ENCODE data around the gene MCRS1. TPM values are rescaled to one million over a fixed set of nuclear protein-coding genes. Genes with fewer than 3 reads are reported as not detected.

MCRS1 gene
- total RNA-seq, 8 experiments from 2014 or later, result 30.4 to 72.3 (median 47.0) TPM

DNA sequence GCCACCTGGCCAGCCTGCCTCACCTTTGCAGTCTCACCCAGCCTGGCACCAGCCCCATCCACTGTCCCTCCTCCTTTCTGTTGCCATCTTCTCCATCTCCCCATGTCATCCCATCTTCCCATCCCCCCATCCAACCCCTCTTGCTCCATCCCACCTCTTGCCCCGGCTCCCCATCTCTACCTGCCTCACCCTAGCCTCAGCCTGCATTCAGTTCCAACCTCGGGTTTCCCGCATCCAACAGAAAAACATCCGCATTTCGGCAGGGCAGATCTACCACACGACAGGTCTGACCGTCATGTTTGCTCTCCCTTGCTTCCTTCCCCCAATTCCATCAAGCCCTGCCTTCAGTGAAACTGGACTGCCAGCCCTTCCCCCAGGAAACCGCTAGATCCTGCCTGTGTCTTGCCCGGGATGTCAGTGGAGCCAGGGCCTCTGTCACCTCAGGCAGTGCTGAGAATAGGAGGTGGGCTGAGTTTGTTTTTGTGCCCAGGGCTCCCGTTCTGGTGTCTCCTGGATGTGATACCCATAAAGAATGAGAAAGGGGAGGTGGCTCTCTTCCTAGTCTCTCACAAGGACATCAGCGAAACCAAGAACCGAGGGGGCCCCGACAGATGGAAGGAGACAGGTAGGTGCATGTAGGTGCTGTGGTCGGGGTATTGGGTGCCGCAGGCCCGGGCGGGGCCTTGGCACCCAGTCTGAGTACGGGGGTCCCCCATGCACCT, 26.6 kb downstream of the MCRS1 start:
- ATAC-seq (replicated peaks in 6 of 8), result no peak
- in situ Hi-C loops (cut with MboI; ENCODE audit: low pct_unique_long_range_greater_than_20kb in 2 of 9, low sequenced_read_pairs in 9 of 9, unreplicated experiment in 9 of 9), result loop anchor here in 2 of 9 experiments (25.0 kb wide), 1 partner anchor 179 kb away; the partner anchor contains the start of gene SPATS2 (in 2 of the 2)
- no peak overlapping the region for H3K27ac ChIP-seq
- no peak overlapping the region for H3K4me3 ChIP-seq
- 20 to 100% (median 73%) methylated on average over 1 to 7 of the region's 18 CpGs; no CpG with 5 or more reads in 5 of the 10 experiments for WGBS, 10 experiments
- H3K4me1 ChIP-seq (replicated peaks in 1 of 2), result peaks cover 18 to 22% of the 10 kb centered on the region in 2 donors

DNA sequence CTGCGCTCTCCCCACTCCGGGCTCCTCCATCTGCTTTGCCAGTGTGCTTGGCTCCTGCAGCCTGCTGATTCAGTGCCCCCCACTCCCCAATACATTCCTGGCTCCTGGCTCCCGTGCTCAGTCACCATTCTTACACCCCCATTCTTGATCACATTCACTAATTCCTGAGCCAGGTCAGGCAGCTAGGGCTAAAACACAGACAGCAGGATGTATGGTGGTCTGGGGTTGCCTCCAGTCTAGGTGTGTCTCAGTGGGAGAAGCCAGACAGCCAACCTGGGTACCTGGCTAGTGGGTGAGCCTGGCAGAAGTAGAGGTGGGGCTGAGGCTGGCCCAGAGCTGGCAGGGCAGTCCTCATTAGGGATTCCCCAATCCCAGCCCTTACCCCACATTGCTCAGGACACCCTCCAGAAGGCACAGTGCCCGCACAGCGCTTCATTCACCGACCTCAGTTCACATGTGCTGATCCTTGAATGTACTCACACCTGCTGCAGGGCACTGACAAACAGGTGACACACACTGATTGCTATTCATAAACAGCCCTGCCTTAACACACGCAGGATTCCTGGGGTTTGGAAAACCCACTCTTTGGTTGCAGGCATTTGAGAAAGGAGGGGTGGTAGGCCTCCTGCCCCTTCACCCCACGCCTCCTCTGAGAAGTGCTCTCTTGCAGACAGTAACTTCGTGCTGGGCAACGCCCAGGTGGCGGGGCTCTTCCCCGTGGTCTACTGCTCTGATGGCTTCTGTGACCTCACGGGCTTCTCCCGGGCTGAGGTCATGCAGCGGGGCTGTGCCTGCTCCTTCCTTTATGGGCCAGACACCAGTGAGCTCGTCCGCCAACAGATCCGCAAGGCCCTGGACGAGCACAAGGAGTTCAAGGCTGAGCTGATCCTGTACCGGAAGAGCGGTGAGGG, 27.5 kb downstream of the MCRS1 start:
- WGBS, 10 experiments, result 36 to 90% (median 46%) methylated on average over 1 to 6 of the region's 21 CpGs; no CpG with 5 or more reads in 4 of the 10 experiments
- in situ Hi-C loops (cut with MboI; ENCODE audit: low pct_unique_long_range_greater_than_20kb in 2 of 9, low sequenced_read_pairs in 9 of 9, unreplicated experiment in 9 of 9), result loop anchor here in 2 of 9 experiments (25.0 kb wide), 1 partner anchor 178 kb away; the partner anchor contains the start of gene SPATS2 (in 2 of the 2)
- Histone ChIP-seq H3K27ac (no peak overlapping the region), H3K4me1 (replicated peaks in 1 of 2) (peaks cover 18 to 22% of the 10 kb centered on the region in 2 donors), H3K4me3 (no peak overlapping the region)
- no peak for ATAC-seq (replicated peaks in 6 of 8)

DNA sequence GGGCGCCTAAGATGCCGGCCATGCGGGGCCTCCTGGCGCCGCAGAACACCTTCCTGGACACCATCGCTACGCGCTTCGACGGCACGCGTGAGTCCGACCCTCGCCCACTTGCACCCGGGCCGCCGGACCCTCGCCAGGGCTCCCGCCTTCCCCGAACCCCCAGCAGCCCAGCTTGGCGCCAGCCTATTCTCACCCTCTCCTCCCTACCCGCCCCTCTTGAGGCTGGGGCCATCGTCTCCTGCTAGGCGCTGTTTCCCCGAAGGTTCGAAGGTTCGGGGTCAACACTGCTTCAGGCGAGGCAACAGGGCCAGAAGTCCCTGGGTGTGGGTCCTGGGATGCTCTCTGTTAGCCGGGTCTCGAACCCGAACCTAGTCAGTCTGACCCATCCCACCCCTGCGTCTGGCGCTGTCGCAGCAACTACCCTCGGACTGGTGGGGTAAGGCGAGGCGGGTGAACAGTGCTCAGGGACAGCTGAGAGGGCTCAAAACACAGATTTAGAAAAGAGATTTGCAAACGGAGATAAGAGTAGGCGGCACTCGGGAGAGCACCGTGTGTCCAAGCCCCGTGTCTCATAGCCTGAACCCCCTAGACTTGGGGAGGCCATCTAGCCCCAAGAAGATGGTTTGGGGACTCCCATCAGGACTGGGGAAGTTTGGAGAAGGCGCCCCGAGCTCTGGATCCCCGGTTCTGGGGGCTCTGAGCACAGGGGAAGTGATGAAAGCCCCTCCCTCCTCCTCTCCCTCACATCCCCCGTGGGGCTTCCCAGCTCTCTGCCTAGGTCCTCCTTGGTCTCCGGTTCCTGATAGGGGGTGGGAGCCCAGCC, 28.3 kb downstream of the MCRS1 start:
- Histone ChIP-seq H3K4me1 (replicated peaks in 1 of 2) (peaks cover 18 to 21% of the 10 kb centered on the region in 2 donors), H3K27ac (no peak overlapping the region), H3K4me3 (peak overlapping the region; percentile 35 to 42 (median 41))
- no peak for ATAC-seq (replicated peaks in 6 of 8)
- WGBS, 10 experiments, result 10 to 100% (median 23%) methylated on average over 1 to 3 of the region's 47 CpGs; no CpG with 5 or more reads in 6 of the 10 experiments
- in situ Hi-C loops (cut with MboI; ENCODE audit: low pct_unique_long_range_greater_than_20kb in 2 of 9, low sequenced_read_pairs in 9 of 9, unreplicated experiment in 9 of 9), result loop anchor here in 2 of 9 experiments (25.0 kb wide), 1 partner anchor 177 kb away; the partner anchor contains the start of gene SPATS2 (in 2 of the 2)

DNA sequence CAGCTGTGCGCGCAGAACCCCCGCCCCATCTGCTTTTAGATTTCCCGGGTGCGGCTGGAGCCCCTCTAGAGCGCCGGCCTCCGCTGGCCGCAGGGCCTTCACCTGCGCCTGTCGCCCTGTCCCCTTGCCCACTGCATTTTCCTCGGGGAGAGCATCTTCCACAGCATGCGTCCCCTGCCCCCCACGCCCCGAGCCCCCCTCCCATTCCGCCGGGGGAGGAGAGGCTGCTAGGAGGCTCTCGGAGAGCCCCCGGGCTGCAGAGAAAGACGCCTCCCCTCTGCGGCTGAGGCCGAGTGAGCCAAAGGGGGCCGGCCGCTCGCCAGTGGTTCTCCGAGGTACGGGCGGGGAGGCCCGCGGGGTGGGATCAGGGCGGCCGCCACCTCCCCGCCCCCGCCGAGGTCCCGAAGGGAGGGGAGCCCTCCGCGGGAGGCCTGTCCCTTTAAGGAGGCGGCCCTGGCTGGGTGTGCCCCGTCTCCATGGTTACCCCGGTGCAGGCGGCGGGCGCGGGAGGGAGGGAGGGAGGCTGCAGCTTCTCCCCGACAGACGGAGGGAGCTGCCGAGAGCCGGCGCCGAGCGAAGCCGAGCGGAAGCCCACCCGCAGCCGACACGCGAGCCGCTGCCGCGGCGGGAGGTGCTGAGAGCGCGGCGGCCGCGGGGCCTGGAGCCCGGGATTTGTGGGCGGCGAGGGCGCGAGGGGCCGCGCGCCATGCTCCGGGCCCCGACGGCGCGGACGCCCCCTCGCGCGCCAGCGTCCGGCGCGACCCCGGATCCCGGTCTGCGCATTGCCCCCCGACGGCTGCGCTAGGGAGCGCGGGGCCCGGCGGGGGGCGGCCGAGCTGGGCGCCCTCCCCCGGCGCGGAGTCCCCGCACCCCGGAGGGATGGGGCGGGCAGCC, 29.2 kb downstream of the MCRS1 start, which contains the start of gene KCNH3:
TSS of gene KCNH3 (plus strand) at position 521 of the 894 bp plus-strand sequence. CDS start 387 bp downstream, outside the sequence.
- in situ Hi-C loops (cut with MboI; ENCODE audit: low pct_unique_long_range_greater_than_20kb in 2 of 9, low sequenced_read_pairs in 9 of 9, unreplicated experiment in 9 of 9), result loop anchor here in 2 of 9 experiments (25.0 kb wide), 1 partner anchor 176 kb away; the partner anchor contains the start of gene SPATS2 (in 2 of the 2)
- 0% methylated on average over 3 of the region's 107 CpGs; no CpG with 5 or more reads in 9 of the 10 experiments for WGBS, 10 experiments
- Histone ChIP-seq H3K4me1 (replicated peaks in 1 of 2) (peaks cover 9 to 12% of the 10 kb centered on the region in 2 donors), H3K4me3 (peak within 1 kb of the TSS; percentile 35 to 42 (median 41)), H3K27ac (no peak within 1 kb of the TSS)
- peak; percentile 82 to 93 (median 90) for ATAC-seq (replicated peaks in 6 of 8)

DNA sequence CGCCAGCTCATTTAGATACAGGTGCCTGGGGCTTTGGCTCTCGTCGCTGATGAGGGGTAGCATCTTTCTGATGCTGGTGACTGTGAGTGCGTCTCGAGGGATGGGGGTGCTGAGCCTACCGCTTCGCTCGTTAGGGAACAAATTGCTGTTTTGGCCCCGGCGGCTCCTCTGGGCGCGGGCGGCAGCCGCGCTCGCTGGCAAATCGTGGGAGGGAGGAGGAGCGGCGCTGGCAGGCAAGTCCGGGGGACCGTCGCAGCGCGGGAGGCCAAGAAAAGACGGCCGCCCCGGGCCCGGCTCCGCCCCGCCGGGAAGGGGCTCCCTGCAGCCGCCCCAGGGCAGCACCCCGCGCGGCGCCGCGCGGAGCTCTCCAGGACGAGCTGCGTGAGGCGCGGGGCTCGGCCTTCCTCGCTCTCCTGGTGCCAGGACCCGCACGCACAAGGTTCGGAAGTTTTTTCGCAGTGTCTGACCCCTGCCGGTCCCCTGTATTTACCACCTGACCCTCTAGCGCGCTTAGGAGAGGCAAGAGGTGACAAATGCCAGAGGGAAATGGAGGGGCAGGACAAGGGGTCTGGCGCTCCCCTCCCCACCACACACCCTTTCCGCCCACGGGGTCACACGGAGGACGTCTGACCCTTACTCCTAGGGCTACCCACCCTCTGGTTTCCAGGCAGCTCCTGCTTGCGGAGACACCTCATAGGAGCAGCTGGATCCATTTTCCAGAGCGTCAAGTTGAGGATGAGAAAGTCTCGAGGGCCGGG, 30.0 kb downstream of the MCRS1 start:
- 0 to 20% (median 0%) methylated on average over 1 to 15 of the region's 61 CpGs; no CpG with 5 or more reads in 5 of the 10 experiments for WGBS, 10 experiments
- Histone ChIP-seq H3K27ac (no peak overlapping the region), H3K4me1 (replicated peaks in 1 of 2) (peaks cover 7 to 11% of the 10 kb centered on the region in 2 donors), H3K4me3 (peak overlapping the region; percentile 35 to 42 (median 41))
- in situ Hi-C loops (cut with MboI; ENCODE audit: low pct_unique_long_range_greater_than_20kb in 2 of 9, low sequenced_read_pairs in 9 of 9, unreplicated experiment in 9 of 9), result loop anchor here in 2 of 9 experiments (25.0 kb wide), 1 partner anchor 176 kb away; the partner anchor contains the start of gene SPATS2 (in 2 of the 2)
- ATAC-seq (replicated peaks in 6 of 8), result peak; percentile 4 to 29 (median 8)

DNA sequence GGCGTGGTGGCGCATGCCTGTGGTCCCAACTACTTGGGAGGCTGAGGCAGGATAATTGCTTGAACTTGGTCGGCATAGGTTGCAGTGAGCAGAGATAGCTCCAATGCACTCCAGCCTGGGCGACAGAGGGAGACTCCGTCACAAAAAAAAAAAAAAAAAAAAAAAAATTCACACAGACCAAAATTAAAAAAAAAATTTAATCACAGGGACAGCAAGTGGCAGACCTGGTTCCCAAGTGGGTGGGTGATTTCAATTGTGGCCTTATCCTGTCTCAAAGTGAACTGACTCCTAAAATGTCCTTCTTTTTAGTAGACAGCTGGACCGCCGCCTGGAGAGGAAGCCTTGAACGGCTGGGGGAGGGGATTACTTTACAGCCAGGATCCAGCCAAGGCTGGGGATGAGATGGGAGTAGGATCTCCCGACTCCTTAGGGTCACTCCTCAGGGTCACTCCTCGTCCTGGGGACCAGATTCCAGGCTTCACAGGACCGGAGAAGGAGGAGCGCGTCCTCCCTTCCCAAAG, 30.7 kb downstream of the MCRS1 start:
- H3K4me1 ChIP-seq (replicated peaks in 1 of 2), result peaks cover 7 to 11% of the 10 kb centered on the region in 2 donors

DNA sequence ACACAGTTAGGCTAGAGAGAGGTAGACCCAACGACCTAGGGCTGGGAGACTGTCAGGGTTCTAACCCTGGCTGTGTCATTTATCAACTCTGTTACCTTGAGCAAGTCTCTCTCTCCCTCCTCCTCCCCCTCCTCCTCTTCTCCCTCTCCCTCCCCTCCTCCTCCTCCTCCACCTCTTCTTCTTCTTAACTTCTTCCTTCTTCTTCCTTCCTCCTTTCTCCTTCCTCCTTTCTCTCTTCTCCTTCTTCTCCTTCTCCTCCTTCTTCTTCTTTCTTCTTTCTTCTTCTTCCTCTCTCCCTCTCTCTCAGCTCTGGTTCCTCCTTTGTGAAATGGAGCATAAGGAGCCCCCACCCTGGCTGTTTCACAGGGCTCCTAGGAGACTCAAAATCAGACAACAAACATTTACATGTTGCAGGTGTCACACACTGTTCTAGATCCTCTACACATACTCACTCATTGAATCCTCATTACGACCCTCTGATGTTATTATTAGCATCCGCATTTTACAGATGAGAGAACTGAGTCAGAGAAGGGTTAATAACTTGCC, 31.3 kb downstream of the MCRS1 start:
- Histone ChIP-seq H3K4me3 (no peak overlapping the region), H3K27ac (no peak overlapping the region), H3K4me1 (replicated peaks in 1 of 2) (peaks cover 7 to 11% of the 10 kb centered on the region in 2 donors)
- no peak for ATAC-seq (replicated peaks in 6 of 8)
- 38 to 92% (median 70%) methylated on average over 1 to 2 of the region's 3 CpGs; no CpG with 5 or more reads in 1 of the 10 experiments for WGBS, 10 experiments
- in situ Hi-C loops (cut with MboI; ENCODE audit: low pct_unique_long_range_greater_than_20kb in 2 of 9, low sequenced_read_pairs in 9 of 9, unreplicated experiment in 9 of 9), result loop anchor here in 2 of 9 experiments (25.0 kb wide), 1 partner anchor 174 kb away; the partner anchor contains the start of gene SPATS2 (in 2 of the 2)

More for the DNA sequence above, 30.7 kb downstream of the MCRS1 start:
- WGBS, 10 experiments, result 7 to 67% (median 32%) methylated on average over 1 to 7 of the region's 13 CpGs
- Histone ChIP-seq H3K27ac (no peak overlapping the region), H3K4me3 (peak overlapping the region; percentile 35 to 42 (median 41))
- no peak for ATAC-seq (replicated peaks in 6 of 8)
- in situ Hi-C loops (cut with MboI; ENCODE audit: low pct_unique_long_range_greater_than_20kb in 2 of 9, low sequenced_read_pairs in 9 of 9, unreplicated experiment in 9 of 9), result loop anchor here in 2 of 9 experiments (25.0 kb wide), 1 partner anchor 175 kb away; the partner anchor contains the start of gene SPATS2 (in 2 of the 2)

DNA sequence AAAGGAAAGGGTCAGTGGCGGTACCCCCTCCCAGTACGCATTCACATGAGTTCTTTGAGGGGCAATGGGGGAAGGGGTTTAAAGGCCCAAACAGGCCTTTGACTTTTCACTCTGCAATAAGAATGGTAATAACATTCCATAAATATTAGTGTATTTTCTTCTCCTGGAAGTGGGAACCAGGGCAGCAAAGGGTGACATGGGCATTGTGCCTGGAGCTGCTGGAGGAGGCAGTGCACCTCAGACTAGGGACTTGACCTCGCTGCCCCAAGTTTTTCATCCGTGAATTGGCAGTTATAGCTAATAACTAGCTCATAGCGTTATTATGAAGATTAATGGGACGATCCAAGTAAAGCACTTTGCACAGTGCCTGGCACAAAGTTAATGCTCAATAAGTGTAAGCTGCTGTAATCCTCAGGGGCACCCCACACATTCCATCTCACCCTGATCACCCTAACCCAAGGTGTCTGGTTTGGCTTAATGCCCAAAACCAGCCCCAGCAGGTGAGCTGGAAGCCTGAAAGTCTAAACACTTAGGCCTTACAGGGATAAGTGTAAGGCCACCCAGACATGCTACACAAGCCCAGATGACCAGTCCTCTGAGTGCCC, 31.9 kb downstream of the MCRS1 start:
- WGBS, 10 experiments, result 76 to 100% (median 83%) methylated on average over 2 to 6 of the region's 6 CpGs; no CpG with 5 or more reads in 1 of the 10 experiments

DNA sequence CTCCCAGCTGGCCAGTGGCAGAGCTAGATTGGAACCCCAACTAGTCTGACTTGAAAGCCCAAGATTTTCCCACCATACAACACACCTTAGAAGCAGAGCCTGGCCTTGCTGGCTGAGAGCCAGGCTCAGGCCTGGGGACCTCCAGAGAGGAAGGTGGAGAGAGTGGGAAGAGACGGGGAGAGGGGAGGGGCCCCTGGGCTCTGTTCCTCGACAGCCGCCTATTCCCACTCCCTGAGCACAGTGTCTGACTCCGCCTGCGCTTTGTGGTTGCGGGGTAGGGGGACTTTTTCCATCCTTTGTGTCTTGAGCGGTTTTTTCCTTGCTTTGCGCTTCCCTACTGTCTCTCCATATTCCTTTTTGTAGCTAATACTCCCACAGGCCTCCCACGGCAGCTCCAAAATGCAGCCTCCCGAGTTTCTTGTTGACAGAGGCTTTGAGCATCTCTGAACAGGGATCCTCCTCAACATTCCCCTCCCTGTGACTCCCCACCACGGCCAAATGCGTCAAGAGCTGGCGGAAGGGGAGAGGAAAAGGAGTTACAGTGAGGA, 33.1 kb downstream of the MCRS1 start:
- peaks cover 5 to 10% of the 10 kb centered on the region in 2 donors for H3K4me1 ChIP-seq (replicated peaks in 1 of 2)
- in situ Hi-C loops (cut with MboI; ENCODE audit: low pct_unique_long_range_greater_than_20kb in 2 of 9, low sequenced_read_pairs in 9 of 9, unreplicated experiment in 9 of 9), result loop anchor here in 2 of 9 experiments (25.0 kb wide), 1 partner anchor 173 kb away; the partner anchor contains the start of gene SPATS2 (in 2 of the 2)
- 33 to 87% (median 53%) methylated on average over 1 to 7 of the region's 13 CpGs; no CpG with 5 or more reads in 2 of the 10 experiments for WGBS, 10 experiments

More for the DNA sequence above, 31.9 kb downstream of the MCRS1 start:
- in situ Hi-C loops (cut with MboI; ENCODE audit: low pct_unique_long_range_greater_than_20kb in 2 of 9, low sequenced_read_pairs in 9 of 9, unreplicated experiment in 9 of 9), result loop anchor here in 2 of 9 experiments (25.0 kb wide), 1 partner anchor 174 kb away; the partner anchor contains the start of gene SPATS2 (in 2 of the 2)
- Histone ChIP-seq H3K27ac (no peak overlapping the region), H3K4me1 (replicated peaks in 1 of 2) (peaks cover 7 to 11% of the 10 kb centered on the region in 2 donors), H3K4me3 (no peak overlapping the region)
- ATAC-seq (replicated peaks in 6 of 8), result no peak

More for the DNA sequence above, 33.1 kb downstream of the MCRS1 start:
- no peak for ATAC-seq (replicated peaks in 6 of 8)
- no peak overlapping the region for H3K27ac ChIP-seq
- H3K4me3 ChIP-seq, result no peak overlapping the region

All from motor neuron (in vitro differentiated cells).